ENCODE results near the gene RAB37.

Gene RAB37

DNA sequence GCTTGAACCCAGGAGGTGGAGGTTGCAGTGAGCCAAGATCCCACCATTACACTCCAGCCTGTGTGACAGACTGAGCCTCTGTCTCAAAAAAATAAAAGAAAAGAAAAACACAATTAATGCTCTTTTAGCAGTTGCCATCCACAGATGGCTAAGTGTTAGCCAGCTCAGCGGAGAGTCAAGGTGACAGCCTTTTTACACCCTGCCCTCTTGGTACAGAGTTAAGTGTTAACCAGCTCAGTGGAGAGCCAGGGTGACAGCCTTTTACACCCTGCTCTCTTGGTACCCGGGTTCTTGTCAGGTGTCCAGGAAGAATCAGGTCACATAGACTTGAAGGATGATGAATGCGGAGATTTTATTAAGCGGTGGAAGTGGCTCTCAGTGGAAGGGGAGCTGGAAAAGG, 16.6 kb upstream of the RAB37 start:
- CTCF ChIA-PET, result no interaction called here
- no peak for TF ChIP-seq PKNOX1 (IDR thresholded peaks at IDR 0.05)
- TF ChIP-seq FOXA1 (IDR thresholded peaks at IDR 0.05), result no peak
- TF ChIP-seq TARDBP (IDR thresholded peaks at IDR 0.05), result no peak
- no peak for TF ChIP-seq SP1 (IDR thresholded peaks at IDR 0.05)
- no peak for TF ChIP-seq FOXM1 (IDR thresholded peaks at IDR 0.05; ENCODE audit: borderline replicate concordance)
- TF ChIP-seq NFRKB (IDR thresholded peaks at IDR 0.05), result no peak
- TF ChIP-seq BHLHE40 (IDR thresholded peaks at IDR 0.05; ENCODE audit: borderline replicate concordance), result no peak
- TF ChIP-seq SUZ12 (IDR thresholded peaks at IDR 0.05), result no peak
- TF ChIP-seq HDGF (IDR thresholded peaks at IDR 0.05; ENCODE audit: borderline replicate concordance), result no peak
- no peak for TF ChIP-seq LEF1 (IDR thresholded peaks at IDR 0.05; ENCODE audit: borderline replicate concordance)
- TF ChIP-seq ARNT (IDR thresholded peaks at IDR 0.05), result no peak
- no peak for TF ChIP-seq ZNF384 (IDR thresholded peaks at IDR 0.05)
- no peak for TF ChIP-seq CTBP1 (IDR thresholded peaks at IDR 0.05; ENCODE audit: borderline replicate concordance)
- no peak for TF ChIP-seq ELF4 (IDR thresholded peaks at IDR 0.05)
- no peak for TF ChIP-seq L3MBTL2 (conservative IDR thresholded peaks at IDR 0.05)
- no peak for TF ChIP-seq FOXK2 (IDR thresholded peaks at IDR 0.05)
- POLR2A ChIA-PET, result interaction anchor here (1.3 kb wide), 1 partner anchor 18 kb away, joined by 3 read pairs; no protein-coding TSS in a partner anchor
- DNase-seq (ENCODE audit: extremely low spot score), result no peak

DNA sequence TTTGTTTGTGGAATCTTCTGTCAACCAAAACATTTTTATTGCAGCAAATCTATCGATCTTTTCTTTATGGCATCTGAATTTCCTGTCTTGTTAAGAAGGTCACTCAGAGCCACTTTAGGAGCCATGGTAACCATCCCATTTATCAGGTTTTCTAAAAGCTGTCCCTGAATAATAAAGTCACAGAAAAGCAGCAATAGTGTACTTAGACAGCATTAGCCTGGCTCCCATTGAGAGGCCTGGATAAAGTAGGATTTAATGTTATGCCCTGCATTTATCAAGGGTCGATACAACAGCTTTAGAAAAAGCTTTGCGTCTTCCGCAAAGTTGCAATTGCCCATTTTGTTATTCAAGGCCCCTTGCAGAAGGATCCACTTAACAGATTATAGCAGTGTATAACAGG, 14.3 kb upstream of the RAB37 start:
- no peak for DNase-seq (ENCODE audit: extremely low spot score)
- ChIA-PET CTCF (no interaction called here), POLR2A (no interaction called here)
- TF ChIP-seq CTBP1 (IDR thresholded peaks at IDR 0.05; ENCODE audit: borderline replicate concordance), result no peak
- TF ChIP-seq ARNT (IDR thresholded peaks at IDR 0.05), result no peak
- no peak for TF ChIP-seq ELF4 (IDR thresholded peaks at IDR 0.05)
- no peak for TF ChIP-seq FOXM1 (IDR thresholded peaks at IDR 0.05; ENCODE audit: borderline replicate concordance)
- no peak for TF ChIP-seq FOXA1 (IDR thresholded peaks at IDR 0.05)
- TF ChIP-seq NFRKB (IDR thresholded peaks at IDR 0.05), result no peak
- TF ChIP-seq HDGF (IDR thresholded peaks at IDR 0.05; ENCODE audit: borderline replicate concordance), result no peak

DNA sequence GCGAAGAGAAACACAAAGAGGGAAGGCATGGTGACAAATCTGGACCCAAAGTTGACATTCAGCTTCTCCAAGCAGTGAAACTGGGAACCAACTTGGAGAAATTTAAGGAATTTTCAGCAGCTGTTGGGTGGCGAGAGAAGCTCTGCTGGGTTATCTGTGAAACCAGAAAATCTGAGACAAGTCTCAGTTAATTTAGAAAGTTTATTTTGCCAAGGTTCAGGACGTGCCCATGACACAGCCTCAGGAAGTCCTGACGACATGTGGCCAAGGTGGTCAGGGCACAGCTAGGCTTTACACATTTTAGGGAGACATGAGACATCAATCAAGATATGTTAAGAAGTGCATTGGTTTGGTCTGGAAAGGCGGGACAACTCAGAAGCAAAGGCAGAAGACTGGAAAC, 13.2 kb upstream of the RAB37 start:
- CTCF ChIA-PET, result no interaction called here

DNA sequence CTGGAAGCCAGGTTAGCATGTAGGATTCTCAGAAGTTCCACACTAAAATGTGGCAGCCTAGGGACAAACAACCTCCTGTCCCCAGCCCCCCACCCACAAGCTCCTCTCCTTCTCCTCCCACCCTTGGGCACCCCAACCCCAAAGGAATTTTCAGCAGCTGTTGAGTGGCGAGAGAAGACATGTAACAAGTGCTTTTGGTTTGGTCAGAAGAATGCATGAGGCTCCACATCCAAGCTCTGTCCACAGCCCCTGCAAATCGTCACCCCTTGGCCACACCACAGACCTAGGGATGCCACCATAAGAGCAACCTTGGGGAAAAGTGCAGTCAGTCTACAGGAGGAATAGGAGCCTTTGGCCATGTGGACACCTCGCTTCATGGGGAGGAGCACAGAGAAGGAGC, 11.9 kb upstream of the RAB37 start:
- no peak for DNase-seq (ENCODE audit: extremely low spot score)
- CTCF ChIA-PET, result interaction anchor here (1.2 kb wide), 1 partner anchor 11 kb away, joined by 4 read pairs; no protein-coding TSS in a partner anchor
- TF ChIP-seq HDGF (IDR thresholded peaks at IDR 0.05; ENCODE audit: borderline replicate concordance) (no peak), FOXM1 (IDR thresholded peaks at IDR 0.05; ENCODE audit: borderline replicate concordance) (no peak), BHLHE40 (IDR thresholded peaks at IDR 0.05; ENCODE audit: borderline replicate concordance) (no peak), FOXK2 (IDR thresholded peaks at IDR 0.05) (no peak), ZNF384 (IDR thresholded peaks at IDR 0.05) (no peak), ELF4 (IDR thresholded peaks at IDR 0.05) (no peak), TARDBP (IDR thresholded peaks at IDR 0.05) (no peak), L3MBTL2 (conservative IDR thresholded peaks at IDR 0.05) (no peak), FOXA1 (IDR thresholded peaks at IDR 0.05) (no peak), NFRKB (IDR thresholded peaks at IDR 0.05) (no peak), SP1 (IDR thresholded peaks at IDR 0.05) (no peak), ARNT (IDR thresholded peaks at IDR 0.05) (no peak), PKNOX1 (IDR thresholded peaks at IDR 0.05) (no peak), SUZ12 (IDR thresholded peaks at IDR 0.05) (no peak)
- POLR2A ChIA-PET, result interaction anchor here (1.0 kb wide), 1 partner anchor 22 kb away, joined by 4 read pairs; no protein-coding TSS in a partner anchor

More for the DNA sequence above, 13.2 kb upstream of the RAB37 start:
- POLR2A ChIA-PET, result no interaction called here
- no peak for DNase-seq (ENCODE audit: extremely low spot score)
- TF ChIP-seq FOXM1 (IDR thresholded peaks at IDR 0.05; ENCODE audit: borderline replicate concordance) (no peak), ZNF384 (IDR thresholded peaks at IDR 0.05) (no peak), TARDBP (IDR thresholded peaks at IDR 0.05) (no peak), SUZ12 (IDR thresholded peaks at IDR 0.05) (no peak), L3MBTL2 (conservative IDR thresholded peaks at IDR 0.05) (no peak), ELF4 (IDR thresholded peaks at IDR 0.05) (no peak), SP1 (IDR thresholded peaks at IDR 0.05) (no peak), CTBP1 (IDR thresholded peaks at IDR 0.05; ENCODE audit: borderline replicate concordance) (no peak), ARNT (IDR thresholded peaks at IDR 0.05) (no peak), BHLHE40 (IDR thresholded peaks at IDR 0.05; ENCODE audit: borderline replicate concordance) (no peak), FOXA1 (IDR thresholded peaks at IDR 0.05) (no peak), PKNOX1 (IDR thresholded peaks at IDR 0.05) (no peak), HDGF (IDR thresholded peaks at IDR 0.05; ENCODE audit: borderline replicate concordance) (no peak), LEF1 (IDR thresholded peaks at IDR 0.05; ENCODE audit: borderline replicate concordance) (no peak), FOXK2 (IDR thresholded peaks at IDR 0.05) (no peak), NFRKB (IDR thresholded peaks at IDR 0.05) (no peak)

DNA sequence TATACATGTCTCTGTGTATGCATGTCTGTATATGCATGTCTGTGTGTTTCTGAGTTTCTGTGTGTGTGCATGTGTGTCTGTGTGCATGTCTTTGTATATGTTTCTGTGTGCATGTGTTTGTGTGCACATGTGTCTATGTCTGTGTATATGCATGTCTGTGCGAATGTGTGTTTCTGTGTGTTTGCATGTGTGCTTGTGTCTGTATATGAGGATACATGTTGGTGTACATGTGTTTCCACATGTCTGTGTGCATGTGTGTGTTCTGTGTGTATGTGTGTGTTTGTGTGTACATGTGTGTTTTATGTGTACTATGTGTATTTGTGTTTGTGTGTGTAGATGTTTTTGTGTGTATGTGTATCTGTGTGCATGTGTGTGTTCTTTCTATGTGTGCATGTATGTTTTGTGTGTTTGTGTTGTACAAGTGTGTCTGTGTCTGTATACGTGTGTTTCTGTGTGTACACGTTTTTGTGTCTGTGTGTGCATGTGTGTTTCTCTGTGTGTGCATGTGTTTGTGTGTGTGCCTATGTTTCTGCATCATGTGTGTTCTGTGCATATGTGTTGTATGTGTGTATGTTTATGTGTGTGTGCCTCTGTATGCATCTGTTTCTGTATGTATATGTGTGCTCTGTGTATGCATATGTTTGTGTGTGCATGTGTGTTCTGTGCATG, 8.9 kb upstream of the RAB37 start:
- no peak for DNase-seq (ENCODE audit: extremely low spot score)
- CTCF ChIA-PET, result no interaction called here
- POLR2A ChIA-PET, result no interaction called here
- no peak for TF ChIP-seq FOXA1 (IDR thresholded peaks at IDR 0.05)
- no peak for TF ChIP-seq TARDBP (IDR thresholded peaks at IDR 0.05)
- no peak for TF ChIP-seq ARNT (IDR thresholded peaks at IDR 0.05)
- TF ChIP-seq LEF1 (IDR thresholded peaks at IDR 0.05; ENCODE audit: borderline replicate concordance), result no peak
- TF ChIP-seq CTBP1 (IDR thresholded peaks at IDR 0.05; ENCODE audit: borderline replicate concordance), result no peak
- no peak for TF ChIP-seq ZNF384 (IDR thresholded peaks at IDR 0.05)
- no peak for TF ChIP-seq NFRKB (IDR thresholded peaks at IDR 0.05)
- TF ChIP-seq FOXK2 (IDR thresholded peaks at IDR 0.05), result no peak
- no peak for TF ChIP-seq SP1 (IDR thresholded peaks at IDR 0.05)
- TF ChIP-seq SUZ12 (IDR thresholded peaks at IDR 0.05), result no peak
- TF ChIP-seq FOXM1 (IDR thresholded peaks at IDR 0.05; ENCODE audit: borderline replicate concordance), result no peak
- no peak for TF ChIP-seq BHLHE40 (IDR thresholded peaks at IDR 0.05; ENCODE audit: borderline replicate concordance)
- TF ChIP-seq HDGF (IDR thresholded peaks at IDR 0.05; ENCODE audit: borderline replicate concordance), result no peak
- TF ChIP-seq PKNOX1 (IDR thresholded peaks at IDR 0.05), result no peak
- no peak for TF ChIP-seq L3MBTL2 (conservative IDR thresholded peaks at IDR 0.05)
- TF ChIP-seq ELF4 (IDR thresholded peaks at IDR 0.05), result no peak
